GM04503 (cell line): ENCODE data around the gene SPRING1.

ENCODE experiments used
- DNase-seq: peaks from one replicate; pipeline ENCODE4 v3.0.0-alpha.2; 2012; ENCODE audit warnings: low read depth

The SPRING1 gene

GRCh38 chr12:116739381-116739887, 1.6 kb upstream of the SPRING1 start:
- DNase-seq = no peak

- no peak for DNase-seq
Observed at GRCh38 chr12:116736962-116737773, 701 bp downstream of the SPRING1 start.

GRCh38 chr12:116735951-116736599, 1.8 kb downstream of the SPRING1 start:
- DNase-seq = no peak

GRCh38 chr12:116735084-116735483, 2.8 kb downstream of the SPRING1 start:
- no peak for DNase-seq

- DNase-seq = no peak
Observed at GRCh38 chr12:116734156-116734768, 3.6 kb downstream of the SPRING1 start.

- no peak for DNase-seq
Observed at GRCh38 chr12:116731801-116732200, 6.1 kb downstream of the SPRING1 start.

- DNase-seq = no peak
Observed at GRCh38 chr12:116727891-116728290, 10.0 kb downstream of the SPRING1 start.

GRCh38 chr12:116727261-116727660, 10.6 kb downstream of the SPRING1 start:
- DNase-seq = no peak

GRCh38 chr12:116726694-116727093, 11.2 kb downstream of the SPRING1 start:
- no peak for DNase-seq

- no peak for DNase-seq
Observed at GRCh38 chr12:116722245-116722644, 15.6 kb downstream of the SPRING1 start.

- DNase-seq = no peak
Observed at GRCh38 chr12:116719731-116720528, 17.9 kb downstream of the SPRING1 start.

GRCh38 chr12:116718655-116719454, 19.0 kb downstream of the SPRING1 start:
- DNase-seq = no peak

- DNase-seq = no peak
Observed at GRCh38 chr12:116717466-116718437, 20.1 kb downstream of the SPRING1 start.

GRCh38 chr12:116714175-116714574, 23.7 kb downstream of the SPRING1 start:
- DNase-seq = no peak

GRCh38 chr12:116713527-116713926, 24.3 kb downstream of the SPRING1 start:
- no peak for DNase-seq

- no peak for DNase-seq
Observed at GRCh38 chr12:116712458-116713303, 25.2 kb downstream of the SPRING1 start.

- DNase-seq = no peak
Observed at GRCh38 chr12:116710370-116711150, 27.3 kb downstream of the SPRING1 start.

GRCh38 chr12:116709768-116710167, 28.1 kb downstream of the SPRING1 start:
- DNase-seq = no peak
